HL-60 (cell line): ENCODE data around the gene DPEP1.

Experiments used
- CTCF ChIP-seq: IDR thresholded peaks from one replicate; pipeline ENCODE4 v1.5.1; 2011; ENCODE audit warnings: low read length, control low read depth, inconsistent platforms; ENCODE audit not compliant: insufficient read depth
- GABPA ChIP-seq: IDR thresholded peaks from 2 replicates; pipeline ENCODE4 v1.6.1; 2012; ENCODE audit warnings: low read depth
- POLR2AphosphoS5 ChIP-seq: IDR thresholded peaks from 2 replicates; pipeline ENCODE4 v1.6.1; 2012; ENCODE audit warnings: low read depth
- TF ChIP-seq, protein P1 (sequence below): IDR thresholded peaks from 2 replicates; pipeline ENCODE4 v1.6.1; 2012; ENCODE audit warnings: low read depth; ENCODE audit not compliant: insufficient replicate concordance

GRCh38 chr16:89638455-89638854, 25.0 kb downstream of the DPEP1 start:
- no peak for TF ChIP-seq POLR2AphosphoS5
- no peak for TF ChIP-seq CTCF
- TF ChIP-seq, protein P1, sequence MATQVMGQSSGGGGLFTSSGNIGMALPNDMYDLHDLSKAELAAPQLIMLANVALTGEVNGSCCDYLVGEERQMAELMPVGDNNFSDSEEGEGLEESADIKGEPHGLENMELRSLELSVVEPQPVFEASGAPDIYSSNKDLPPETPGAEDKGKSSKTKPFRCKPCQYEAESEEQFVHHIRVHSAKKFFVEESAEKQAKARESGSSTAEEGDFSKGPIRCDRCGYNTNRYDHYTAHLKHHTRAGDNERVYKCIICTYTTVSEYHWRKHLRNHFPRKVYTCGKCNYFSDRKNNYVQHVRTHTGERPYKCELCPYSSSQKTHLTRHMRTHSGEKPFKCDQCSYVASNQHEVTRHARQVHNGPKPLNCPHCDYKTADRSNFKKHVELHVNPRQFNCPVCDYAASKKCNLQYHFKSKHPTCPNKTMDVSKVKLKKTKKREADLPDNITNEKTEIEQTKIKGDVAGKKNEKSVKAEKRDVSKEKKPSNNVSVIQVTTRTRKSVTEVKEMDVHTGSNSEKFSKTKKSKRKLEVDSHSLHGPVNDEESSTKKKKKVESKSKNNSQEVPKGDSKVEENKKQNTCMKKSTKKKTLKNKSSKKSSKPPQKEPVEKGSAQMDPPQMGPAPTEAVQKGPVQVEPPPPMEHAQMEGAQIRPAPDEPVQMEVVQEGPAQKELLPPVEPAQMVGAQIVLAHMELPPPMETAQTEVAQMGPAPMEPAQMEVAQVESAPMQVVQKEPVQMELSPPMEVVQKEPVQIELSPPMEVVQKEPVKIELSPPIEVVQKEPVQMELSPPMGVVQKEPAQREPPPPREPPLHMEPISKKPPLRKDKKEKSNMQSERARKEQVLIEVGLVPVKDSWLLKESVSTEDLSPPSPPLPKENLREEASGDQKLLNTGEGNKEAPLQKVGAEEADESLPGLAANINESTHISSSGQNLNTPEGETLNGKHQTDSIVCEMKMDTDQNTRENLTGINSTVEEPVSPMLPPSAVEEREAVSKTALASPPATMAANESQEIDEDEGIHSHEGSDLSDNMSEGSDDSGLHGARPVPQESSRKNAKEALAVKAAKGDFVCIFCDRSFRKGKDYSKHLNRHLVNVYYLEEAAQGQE = no peak
- no peak for TF ChIP-seq GABPA
